Ovary (tissue), 9 donors: ENCODE data around the gene ZNF148. TPM values are rescaled to one million over a fixed set of nuclear protein-coding genes. Genes with fewer than 3 reads are reported as not detected.

Experiments used
- DNase-seq, 5 donors: peaks; one replicate each; pipeline ENCODE4 v3.0.0-alpha.2; 2019 to 2020
- H3K27ac ChIP-seq, 2 donors: fragments of 200-600 bp; one replicate each; pipeline versions ENCODE4 v1.5.1 to v1.8.0; 2019 to 2022
- H3K27me3 ChIP-seq: fragments of 200-600 bp; one replicate; pipeline ENCODE4 v1.8.0; 2022
- H3K36me3 ChIP-seq: fragments of 200-600 bp; sonication (generic); one replicate; pipeline ENCODE4 v1.5.1; 2019
- H3K4me1 ChIP-seq: one replicate; pipeline ENCODE4 v1.8.1; 2013; ENCODE audit warnings: mild to moderate bottlenecking, moderate library complexity; ENCODE audit not compliant: insufficient read depth
- H3K4me3 ChIP-seq: fragments of 200-600 bp; sonication (generic); one replicate; pipeline ENCODE4 v1.5.1; 2017
- H3K9me3 ChIP-seq, 2 donors: fragments of 200-600 bp in 1 of 2; sonication (generic) in 1 of 2; one replicate each; pipeline versions ENCODE4 v1.5.1 to v1.8.1; 2013 to 2019; ENCODE audit warnings: mild to moderate bottlenecking in 1 of 2, moderate library complexity in 1 of 2
- EP300 ChIP-seq: sonication (generic); formaldehyde crosslinking; IDR thresholded peaks from one replicate; pipeline ENCODE4 v1.6.1; 2017; ENCODE audit warnings: antibody characterized with exemption
- POLR2A ChIP-seq: fragments of 450-650 bp; IDR thresholded peaks from one replicate; pipeline ENCODE4 v1.6.1; 2017; ENCODE audit warnings: antibody characterized with exemption, mild to moderate bottlenecking, moderate library complexity
- WGBS, 3 donors: extraction: QIAGEN DNeasy Blood & Tissue Kit in 1 of 3; methylation state at CpG; one replicate each; pipeline versions ENCODE4 v1.1.5 to v1.1.7; 2013 to 2017; 5-methylcytosine and 5-hydroxymethylcytosine counted together
- intact Hi-C, 4 donors: fragments of 100-400 bp; cut with DNase I; formaldehyde crosslinking; loops; one replicate each; pipeline versions ENCODE4 v1.11.0 to v1.15.1; 2022 to 2023
- polyA plus RNA-seq, 2 donors: library from polyadenylated mRNA; stranded (reverse); fragments of 200-250 nt in 1 of 2; fragments of 350-450 nt in 1 of 2; fragmentation: Illumina TruSeq in 1 of 2; extraction: RNeasy Lipid Tissue Mini Kit (QIAGEN cat#74804) in 1 of 2; gene quantifications; one replicate each; pipeline ENCODE4 v1.2.3, GENCODE V29; 2013 to 2014
- total RNA-seq, 7 donors: library from RNA; depleted of rRNA in 2 of 7; stranded (reverse); fragments of >200 nt in 2 of 7; fragmentation: NEBNext Ultra II Directional in 3 of 7; extraction: Animal tissue kit (Norgen Biotek cat#: 25700) in 3 of 7; gene quantifications; one replicate each; pipeline versions ENCODE4 v1.1.0 to v1.2.4, GENCODE V29; 2016 to 2023
- TF ChIP-seq, protein P1 (sequence below), 3 donors: fragments of 450-650 bp in 2 of 3; fragments of 200-600 bp in 1 of 3; IDR thresholded peaks; one replicate each; pipeline versions ENCODE4 v1.5.1 to v1.8.0; 2016 to 2022; ENCODE audit warnings: antibody characterized with exemption in 3 of 3, mild to moderate bottlenecking in 1 of 3
- donor health status: DM: no; HTN: no; CAD: no; lungs with moderate emphysema.
- donor health status: DM: no; HTN: no; CAD: no.
- donor health status: Bipolar disorder and iron deficiency.
- donor health status: DM: yes; HTN: yes; CAD: no.
- donor health status: DM: no; HTN: no; CAD: no.
- donor health status: DM: yes; HTN: yes; CAD: no.

The ZNF148 gene
- total and polyA plus RNA-seq, 9 donors = 9.1 to 98.8 (median 66.8) TPM

GRCh38 chr3:125322917-125323316, 52.2 kb downstream of the ZNF148 start:
- intact Hi-C loops = no loop called here
- TF ChIP-seq POLR2A (no peak), EP300 (no peak)
- TF ChIP-seq, protein P1, sequence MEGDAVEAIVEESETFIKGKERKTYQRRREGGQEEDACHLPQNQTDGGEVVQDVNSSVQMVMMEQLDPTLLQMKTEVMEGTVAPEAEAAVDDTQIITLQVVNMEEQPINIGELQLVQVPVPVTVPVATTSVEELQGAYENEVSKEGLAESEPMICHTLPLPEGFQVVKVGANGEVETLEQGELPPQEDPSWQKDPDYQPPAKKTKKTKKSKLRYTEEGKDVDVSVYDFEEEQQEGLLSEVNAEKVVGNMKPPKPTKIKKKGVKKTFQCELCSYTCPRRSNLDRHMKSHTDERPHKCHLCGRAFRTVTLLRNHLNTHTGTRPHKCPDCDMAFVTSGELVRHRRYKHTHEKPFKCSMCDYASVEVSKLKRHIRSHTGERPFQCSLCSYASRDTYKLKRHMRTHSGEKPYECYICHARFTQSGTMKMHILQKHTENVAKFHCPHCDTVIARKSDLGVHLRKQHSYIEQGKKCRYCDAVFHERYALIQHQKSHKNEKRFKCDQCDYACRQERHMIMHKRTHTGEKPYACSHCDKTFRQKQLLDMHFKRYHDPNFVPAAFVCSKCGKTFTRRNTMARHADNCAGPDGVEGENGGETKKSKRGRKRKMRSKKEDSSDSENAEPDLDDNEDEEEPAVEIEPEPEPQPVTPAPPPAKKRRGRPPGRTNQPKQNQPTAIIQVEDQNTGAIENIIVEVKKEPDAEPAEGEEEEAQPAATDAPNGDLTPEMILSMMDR (IDR thresholded peaks at IDR 0.05) = no peak
- Histone ChIP-seq H3K4me1 (no peaks in the 10 kb centered on the region), H3K36me3 (no peaks in the 10 kb centered on the region), H3K27me3 (no peaks in the 10 kb centered on the region), H3K27ac (no peak overlapping the region), H3K9me3 (no peaks in the 10 kb centered on the region), H3K4me3 (no peak overlapping the region)
- DNase-seq = no peak
- WGBS, 3 donors = 94 to 99% (median 96%) methylated on average over 2 of the region's 2 CpGs

DNA sequence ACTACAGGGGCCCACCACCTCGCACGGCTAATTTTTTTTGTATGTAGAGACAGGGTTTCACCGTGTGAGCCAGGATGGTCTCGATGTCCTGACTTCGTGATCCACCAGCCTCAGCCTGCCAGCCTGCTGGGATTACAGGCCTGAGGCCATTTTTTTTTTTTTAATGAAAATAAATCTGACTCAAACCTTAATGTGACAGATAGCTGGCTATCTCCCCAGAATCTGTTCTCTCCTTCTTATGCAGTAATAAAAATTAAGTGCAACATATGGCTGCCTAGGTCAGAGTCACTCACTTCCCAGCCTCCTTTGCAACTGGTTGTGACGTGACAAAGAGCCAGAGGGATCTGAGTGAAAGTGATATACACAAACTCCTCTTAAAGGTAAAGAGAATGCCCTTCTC, 53.0 kb downstream of the ZNF148 start:
- no peak for DNase-seq
- Histone ChIP-seq H3K4me3 (no peak overlapping the region), H3K36me3 (no peaks in the 10 kb centered on the region), H3K27ac (no peak overlapping the region), H3K27me3 (no peaks in the 10 kb centered on the region), H3K9me3 (no peaks in the 10 kb centered on the region), H3K4me1 (no peaks in the 10 kb centered on the region)
- 80 to 91% (median 85%) methylated on average over 6 of the region's 6 CpGs for WGBS, 3 donors
- TF ChIP-seq EP300 = no peak
- TF ChIP-seq POLR2A = no peak
- TF ChIP-seq, protein P1 (IDR thresholded peaks at IDR 0.05) = no peak
- intact Hi-C loops = no loop called here

DNA sequence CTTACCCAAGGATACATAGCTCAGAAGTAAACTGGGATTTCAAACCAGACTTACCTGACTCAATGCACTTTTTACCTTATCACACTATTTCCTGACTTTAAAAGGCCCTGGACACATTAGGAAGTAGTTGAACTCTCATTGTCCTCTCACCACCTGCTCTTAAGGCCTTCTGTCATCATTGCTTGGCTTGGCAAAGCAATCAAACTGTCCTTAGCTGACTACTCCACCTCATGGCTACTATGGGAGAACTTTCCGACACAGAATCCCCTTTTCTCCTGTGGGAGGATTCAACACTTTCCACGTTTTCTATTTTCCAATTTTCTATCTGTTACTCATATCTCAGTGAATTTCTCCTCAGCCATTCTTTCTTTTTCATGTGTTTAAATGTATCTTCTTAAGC, 55.4 kb downstream of the ZNF148 start:
- Histone ChIP-seq H3K27ac (no peak overlapping the region), H3K4me1 (no peaks in the 10 kb centered on the region), H3K4me3 (no peak overlapping the region), H3K27me3 (no peaks in the 10 kb centered on the region), H3K9me3 (no peaks in the 10 kb centered on the region), H3K36me3 (no peaks in the 10 kb centered on the region)
- no peak for DNase-seq
- WGBS, 3 donors = 91 to 98% (median 93%) methylated on average over 2 of the region's 2 CpGs
- TF ChIP-seq, protein P1 (IDR thresholded peaks at IDR 0.05) = no peak
- TF ChIP-seq POLR2A (no peak), EP300 (no peak)
- intact Hi-C loops = no loop called here

DNA sequence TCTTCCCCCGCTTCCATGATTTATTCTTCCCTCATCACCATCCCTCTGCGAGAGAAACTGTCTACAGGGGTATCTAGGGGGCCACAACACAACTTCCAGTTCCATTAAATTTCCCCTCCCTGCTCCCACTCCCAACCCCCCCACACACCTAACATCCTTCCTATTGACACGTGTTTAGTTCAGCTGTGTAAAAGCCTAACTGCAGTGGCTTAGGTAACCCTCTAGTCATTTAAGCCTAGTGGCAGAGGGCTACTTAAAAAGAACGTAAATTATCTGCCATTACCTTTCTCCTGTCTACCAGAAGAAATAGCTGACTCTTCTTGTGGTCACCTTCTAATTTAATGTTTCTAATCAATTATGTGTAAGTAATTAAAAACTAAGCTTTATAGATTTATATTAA, 56.3 kb downstream of the ZNF148 start:
- no peaks in the 10 kb centered on the region for H3K9me3 ChIP-seq
- WGBS, 3 donors = 73 to 88% (median 85%) methylated on average over 4 of the region's 4 CpGs
- no peak overlapping the region for H3K4me3 ChIP-seq
- no peak overlapping the region for H3K27ac ChIP-seq
- DNase-seq = no peak
- no peaks in the 10 kb centered on the region for H3K36me3 ChIP-seq
- intact Hi-C loops = no loop called here
- no peak for TF ChIP-seq EP300
- TF ChIP-seq, protein P1 (IDR thresholded peaks at IDR 0.05) = no peak
- TF ChIP-seq POLR2A = no peak
- no peaks in the 10 kb centered on the region for H3K27me3 ChIP-seq
- H3K4me1 ChIP-seq = no peaks in the 10 kb centered on the region
